ENCODE measurements around the gene PFKFB3.
"Not testable (repeated sequence)": the region's sequence is repeated elsewhere in the genome, so short reads cannot be mapped to it uniquely, and the experiment has no call there.

The PFKFB3 gene

GRCh38 chr10:6239213-6239991 lies 36.7 kb downstream of the PFKFB3 start:
- peak; percentile 52 for DNase-seq

GRCh38 chr10:6240254-6240653 lies 37.5 kb downstream of the PFKFB3 start:
- DNase-seq = no peak

- no peak for DNase-seq
These were observed 39.4 kb downstream of the PFKFB3 start for GRCh38 chr10:6242089-6242488.

- no peak for DNase-seq
These were observed 41.8 kb downstream of the PFKFB3 start for GRCh38 chr10:6244510-6244909.

- DNase-seq = no peak
These were observed 44.4 kb downstream of the PFKFB3 start for GRCh38 chr10:6247041-6247712.

- not testable (repeated sequence) for DNase-seq
These were observed 46.2 kb downstream of the PFKFB3 start for GRCh38 chr10:6248908-6249307.

- no peak for DNase-seq
These were observed 47.0 kb downstream of the PFKFB3 start for GRCh38 chr10:6249698-6250097.

- DNase-seq = no peak
These were observed 48.0 kb downstream of the PFKFB3 start for GRCh38 chr10:6250745-6251144.

- no peak for DNase-seq
These were observed 51.5 kb downstream of the PFKFB3 start for GRCh38 chr10:6254201-6254600.

GRCh38 chr10:6255548-6256061 lies 52.9 kb downstream of the PFKFB3 start:
- no peak for DNase-seq

GRCh38 chr10:6256439-6256838 lies 53.7 kb downstream of the PFKFB3 start:
- no peak for DNase-seq

- DNase-seq = no peak
These were observed 56.4 kb downstream of the PFKFB3 start for GRCh38 chr10:6259153-6259552.

GRCh38 chr10:6260843-6261242 lies 58.1 kb downstream of the PFKFB3 start:
- no peak for DNase-seq

GRCh38 chr10:6267941-6268340 lies 65.2 kb downstream of the PFKFB3 start:
- DNase-seq = no peak

- DNase-seq = no peak
These were observed 66.7 kb downstream of the PFKFB3 start for GRCh38 chr10:6269432-6269831.

GRCh38 chr10:6269953-6270867 lies 67.5 kb downstream of the PFKFB3 start:
- peak; percentile 56 for DNase-seq

GRCh38 chr10:6270951-6271350 lies 68.2 kb downstream of the PFKFB3 start:
- no peak for DNase-seq

- no peak for DNase-seq
These were observed 68.9 kb downstream of the PFKFB3 start for GRCh38 chr10:6271663-6272062.

GRCh38 chr10:6272126-6272525 lies 69.4 kb downstream of the PFKFB3 start:
- DNase-seq = no peak

- no peak for DNase-seq
These were observed 70.6 kb downstream of the PFKFB3 start for GRCh38 chr10:6273351-6273750.

GRCh38 chr10:6274040-6274439 lies 71.3 kb downstream of the PFKFB3 start:
- DNase-seq = no peak

GRCh38 chr10:6274484-6274883 lies 71.8 kb downstream of the PFKFB3 start:
- DNase-seq = no peak

Data from effector CD4-positive, alpha-beta T cell (primary cell).